BJ (cell line): Measurements from ENCODE around the gene BNIP3. TPM values are rescaled to one million over a fixed set of nuclear protein-coding genes. Genes with fewer than 3 reads are reported as not detected.
A peak's percentile ranks its signal among the peaks of the same experiment; 100 is the strongest.

ENCODE experiments used
- CTCF ChIA-PET: fragments of 350-600 bp; formaldehyde crosslinking; extraction: SDS; loops from one replicate; lab custom pipeline; 2021; ENCODE audit warnings: antibody characterized with exemption, inconsistent platforms; lab: Yijun Ruan, JAX
- POLR2A ChIA-PET: fragments of 300-600 bp; sonication (Branson Sonifier 250); formaldehyde crosslinking; extraction: SDS; loops from one replicate; lab custom pipeline; 2021; ENCODE audit warnings: antibody characterized with exemption; lab: Charles Lee
- DNase-seq: peaks from one replicate; pipeline ENCODE4 v3.0.0-alpha.2; 2011; ENCODE audit warnings: low read depth
- H3K27me3 ChIP-seq: 2 replicates; pipeline ENCODE4 v1.6.0; 2011; ENCODE audit warnings: low read length; ENCODE audit not compliant: control insufficient read depth, insufficient read depth
- H3K36me3 ChIP-seq: 2 replicates; pipeline ENCODE4 v1.5.1; 2011; ENCODE audit warnings: low read length; ENCODE audit not compliant: control insufficient read depth, insufficient read depth
- H3K4me3 ChIP-seq: 2 replicates; pipeline ENCODE4 v1.5.1; 2011; ENCODE audit warnings: low read depth, mild to moderate bottlenecking, control low read depth, low read length
- polyA plus RNA-seq: library from polyadenylated mRNA; depleted of rRNA; stranded (reverse); fragments of >200 nt; gene quantifications from 2 replicates; pipeline ENCODE4 v1.2.3, GENCODE V29; 2011
- TF ChIP-seq, protein P1 (sequence below): IDR thresholded peaks from 2 replicates; pipeline ENCODE4 v1.5.1; 2011; ENCODE audit warnings: low read depth, mild to moderate bottlenecking, control low read depth, inconsistent platforms, low read length, moderate library complexity; ENCODE audit not compliant: insufficient read depth

BNIP3 gene
- polyA plus RNA-seq, 1 experiment = 89.1 TPM

DNA sequence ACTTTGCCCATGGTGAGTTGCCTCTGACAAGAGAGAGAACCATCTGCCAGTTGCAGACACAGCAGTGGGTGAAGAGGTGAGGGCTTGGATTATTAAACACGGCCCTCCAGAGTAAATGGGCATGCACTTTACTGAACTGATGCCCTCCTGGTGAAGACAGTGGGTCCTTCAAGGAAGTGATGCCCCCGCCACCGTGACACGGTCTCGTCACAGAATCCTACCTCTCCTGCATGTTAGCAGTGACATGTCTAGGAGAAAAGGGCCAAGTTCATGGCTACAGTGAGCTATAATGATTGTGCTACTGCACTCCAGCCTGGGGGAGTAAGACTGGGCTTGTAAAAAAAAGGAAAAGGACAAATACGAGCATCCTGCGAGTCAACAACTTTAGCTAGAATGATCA, 2.4 kb downstream of the BNIP3 start:
- ChIA-PET POLR2A (no interaction called here), CTCF (interaction anchor here (1.1 kb wide), 1 partner anchor 12 kb away, joined by 3 read pairs; no protein-coding TSS in a partner anchor)
- H3K4me3 ChIP-seq = peak overlapping the region; percentile 90
- TF ChIP-seq, protein P1, sequence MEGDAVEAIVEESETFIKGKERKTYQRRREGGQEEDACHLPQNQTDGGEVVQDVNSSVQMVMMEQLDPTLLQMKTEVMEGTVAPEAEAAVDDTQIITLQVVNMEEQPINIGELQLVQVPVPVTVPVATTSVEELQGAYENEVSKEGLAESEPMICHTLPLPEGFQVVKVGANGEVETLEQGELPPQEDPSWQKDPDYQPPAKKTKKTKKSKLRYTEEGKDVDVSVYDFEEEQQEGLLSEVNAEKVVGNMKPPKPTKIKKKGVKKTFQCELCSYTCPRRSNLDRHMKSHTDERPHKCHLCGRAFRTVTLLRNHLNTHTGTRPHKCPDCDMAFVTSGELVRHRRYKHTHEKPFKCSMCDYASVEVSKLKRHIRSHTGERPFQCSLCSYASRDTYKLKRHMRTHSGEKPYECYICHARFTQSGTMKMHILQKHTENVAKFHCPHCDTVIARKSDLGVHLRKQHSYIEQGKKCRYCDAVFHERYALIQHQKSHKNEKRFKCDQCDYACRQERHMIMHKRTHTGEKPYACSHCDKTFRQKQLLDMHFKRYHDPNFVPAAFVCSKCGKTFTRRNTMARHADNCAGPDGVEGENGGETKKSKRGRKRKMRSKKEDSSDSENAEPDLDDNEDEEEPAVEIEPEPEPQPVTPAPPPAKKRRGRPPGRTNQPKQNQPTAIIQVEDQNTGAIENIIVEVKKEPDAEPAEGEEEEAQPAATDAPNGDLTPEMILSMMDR = no peak
- H3K36me3 ChIP-seq = peaks cover 8% of the 10 kb centered on the region
- no peaks in the 10 kb centered on the region for H3K27me3 ChIP-seq
- no peak for DNase-seq

DNA sequence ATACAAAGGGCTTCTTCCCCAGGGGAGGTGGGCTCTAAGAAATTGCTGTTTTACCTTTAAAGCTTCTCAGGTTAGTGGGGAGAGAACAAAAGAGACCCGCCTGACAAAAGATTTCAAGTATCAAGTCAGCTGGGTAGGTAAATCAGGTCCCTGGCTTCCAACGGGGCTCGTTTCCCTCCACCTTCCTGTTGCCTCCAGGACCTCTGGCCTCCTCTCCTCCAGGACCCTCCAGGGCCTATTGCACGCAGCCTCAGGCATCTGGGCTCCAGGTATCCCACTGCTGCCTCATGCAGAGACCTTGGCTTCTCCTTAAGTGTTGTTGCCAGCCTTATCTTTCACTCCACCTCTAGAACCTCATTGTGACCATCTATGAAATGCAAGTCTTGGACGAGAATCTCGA, 2.9 kb downstream of the BNIP3 start:
- TF ChIP-seq, protein P1 = no peak
- Histone ChIP-seq H3K4me3 (peak overlapping the region; percentile 90), H3K27me3 (no peaks in the 10 kb centered on the region), H3K36me3 (peaks cover 9% of the 10 kb centered on the region)
- CTCF ChIA-PET = interaction anchor here (1.1 kb wide), 1 partner anchor 11 kb away, joined by 3 read pairs; no protein-coding TSS in a partner anchor
- POLR2A ChIA-PET = no interaction called here
- no peak for DNase-seq

DNA sequence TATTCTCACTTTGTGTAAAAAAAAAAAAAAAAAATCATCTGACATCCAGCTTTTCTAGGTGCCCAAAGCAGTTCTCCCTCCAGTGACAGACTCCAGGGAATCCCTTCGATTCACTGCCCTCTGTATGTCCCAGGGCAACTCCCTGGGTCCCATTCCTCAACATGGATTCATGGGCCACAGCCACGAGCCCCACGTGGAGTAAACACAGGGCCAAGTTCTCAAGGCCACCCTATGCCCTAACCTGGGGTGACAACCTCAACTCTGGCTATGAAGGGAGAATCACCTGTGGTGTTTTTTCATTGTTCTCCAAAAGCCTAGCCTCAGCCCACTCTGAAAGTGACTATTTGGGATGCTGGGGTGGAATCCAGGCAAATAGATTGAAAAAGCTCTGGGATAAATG, 3.4 kb downstream of the BNIP3 start:
- Histone ChIP-seq H3K4me3 (no peak overlapping the region), H3K36me3 (peaks cover 10% of the 10 kb centered on the region), H3K27me3 (no peaks in the 10 kb centered on the region)
- TF ChIP-seq, protein P1 = no peak
- POLR2A ChIA-PET = no interaction called here
- CTCF ChIA-PET = interaction anchor here (1.1 kb wide), 1 partner anchor 11 kb away, joined by 3 read pairs; no protein-coding TSS in a partner anchor
- no peak for DNase-seq

DNA sequence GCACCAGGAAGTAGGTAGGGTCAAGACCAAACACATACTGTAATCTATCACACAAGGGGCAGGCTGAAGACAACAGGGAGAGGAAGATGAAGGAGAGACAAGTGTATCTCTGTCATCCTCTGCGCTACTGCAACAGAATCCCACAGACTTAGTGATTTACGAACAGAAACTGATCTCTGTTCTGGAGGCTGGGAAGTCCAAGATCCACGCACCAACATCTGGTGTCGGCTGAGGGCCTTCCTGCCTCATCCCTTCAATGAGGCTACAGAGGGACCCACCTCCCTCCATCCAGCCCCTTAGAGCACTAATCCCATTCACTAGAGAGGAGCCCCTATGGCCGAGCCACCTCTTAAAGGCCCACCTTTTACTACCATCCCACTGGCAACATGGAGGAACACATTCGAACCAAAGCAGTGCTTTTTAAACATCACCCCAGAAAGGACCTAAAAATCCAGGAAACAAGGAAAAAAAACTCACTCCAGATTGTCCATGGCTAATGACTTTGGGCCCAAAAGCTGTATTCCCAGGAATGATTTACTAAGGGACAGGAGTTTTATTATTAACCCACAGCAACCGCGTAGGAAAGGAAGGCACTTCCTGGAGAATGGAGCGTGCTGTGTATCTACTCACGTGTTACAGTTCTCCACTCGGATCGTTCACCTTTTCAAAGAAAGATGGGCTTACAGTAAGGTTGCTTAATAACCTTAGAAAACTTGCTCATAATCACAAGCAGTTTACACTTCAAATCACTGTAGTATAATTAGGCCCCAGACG, 4.2 kb downstream of the BNIP3 start:
- Histone ChIP-seq H3K4me3 (no peak overlapping the region), H3K36me3 (peaks cover 15% of the 10 kb centered on the region), H3K27me3 (no peaks in the 10 kb centered on the region)
- DNase-seq = no peak
- TF ChIP-seq, protein P1 = no peak
- POLR2A ChIA-PET = no interaction called here
- CTCF ChIA-PET = no interaction called here

DNA sequence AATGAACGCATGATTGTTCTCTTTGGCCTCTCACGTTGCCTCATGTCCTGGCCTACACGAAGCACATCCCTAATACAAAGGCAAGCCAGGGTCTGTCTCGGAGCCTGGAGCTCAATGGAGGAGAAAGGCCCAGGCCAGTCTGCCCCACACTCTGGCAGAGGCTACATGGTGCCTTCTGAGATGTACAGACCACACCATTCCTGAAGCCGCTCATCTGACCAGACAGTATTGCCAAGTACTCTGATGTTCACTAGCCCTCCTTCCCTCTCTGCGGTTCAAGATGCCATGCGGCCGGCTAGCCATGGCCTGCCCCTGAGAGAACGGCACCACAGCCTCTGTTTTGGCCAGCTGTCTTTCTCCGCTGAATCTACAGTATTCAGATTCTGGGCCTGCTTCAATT, 5.9 kb downstream of the BNIP3 start:
- Histone ChIP-seq H3K27me3 (no peaks in the 10 kb centered on the region), H3K4me3 (no peak overlapping the region), H3K36me3 (peaks cover 23% of the 10 kb centered on the region)
- TF ChIP-seq, protein P1 = no peak
- no peak for DNase-seq
- ChIA-PET CTCF (interaction anchor here (1.1 kb wide), 1 partner anchor 90 kb away, joined by 3 read pairs; no protein-coding TSS in a partner anchor), POLR2A (no interaction called here)
